NCI-H2081 (cell line): ENCODE data around the gene AP2A1.

Source experiments
- DNase-seq, 2 experiments: peaks; one replicate each; lab custom pipeline; 2025; lab: John Stamatoyannopoulos, UW

AP2A1 gene

GRCh38 chr19:49793561-49793840 lies 26.7 kb downstream of the AP2A1 start:
- DNase-seq, result no peak

- DNase-seq, result no peak
Observed at GRCh38 chr19:49795615-49796014, 28.8 kb downstream of the AP2A1 start.

- DNase-seq, result no peak
Observed at GRCh38 chr19:49798574-49798973, 31.8 kb downstream of the AP2A1 start.

GRCh38 chr19:49799271-49799797 lies 32.5 kb downstream of the AP2A1 start:
- DNase-seq, result no peak

GRCh38 chr19:49799798-49800376 lies 33.1 kb downstream of the AP2A1 start:
- no peak for DNase-seq

GRCh38 chr19:49800771-49801170 lies 34.0 kb downstream of the AP2A1 start:
- DNase-seq, result no peak

- DNase-seq, result no peak
Observed at GRCh38 chr19:49801401-49801888, 34.6 kb downstream of the AP2A1 start.

- DNase-seq, result peak; percentile 60 to 82
Observed at GRCh38 chr19:49801966-49802661, 35.3 kb downstream of the AP2A1 start.

- DNase-seq, result peak in 1 of 2 experiments; percentile 10
Observed at GRCh38 chr19:49802836-49803528, 36.2 kb downstream of the AP2A1 start.

GRCh38 chr19:49803529-49803856 lies 36.7 kb downstream of the AP2A1 start:
- no peak for DNase-seq

- no peak for DNase-seq
Observed at GRCh38 chr19:49805822-49806619, 39.2 kb downstream of the AP2A1 start.

- DNase-seq, result no peak
Observed at GRCh38 chr19:49806620-49806959, 39.8 kb downstream of the AP2A1 start.

GRCh38 chr19:49807058-49807903 lies 40.5 kb downstream of the AP2A1 start:
- DNase-seq, result no peak

- no peak for DNase-seq
Observed at GRCh38 chr19:49807904-49808675, 41.3 kb downstream of the AP2A1 start.

GRCh38 chr19:49808711-49809159 lies 41.9 kb downstream of the AP2A1 start:
- peak; percentile 57 to 78 for DNase-seq

- DNase-seq, result peak; percentile 2 to 41
Observed at GRCh38 chr19:49809160-49809940, 42.5 kb downstream of the AP2A1 start.

GRCh38 chr19:49809941-49810389 lies 43.2 kb downstream of the AP2A1 start:
- DNase-seq, result no peak

- DNase-seq, result no peak
Observed at GRCh38 chr19:49811328-49811727, 44.5 kb downstream of the AP2A1 start.

- DNase-seq, result no peak
Observed at GRCh38 chr19:49812452-49812996, 45.7 kb downstream of the AP2A1 start.
